HG03196 (cell line): ENCODE data around the gene RBMS3.
A peak's percentile ranks its signal among the peaks of the same experiment; 100 is the strongest.
"Not testable (repeated sequence)": the region's sequence is repeated elsewhere in the genome, so short reads cannot be mapped to it uniquely, and the experiment has no call there.

Source experiments
- ATAC-seq: cut with Tn5 transposase; IDR thresholded peaks from one replicate; pipeline ENCODE4 v1.9.1; 2021; ENCODE audit not compliant: unreplicated experiment

RBMS3 gene

DNA sequence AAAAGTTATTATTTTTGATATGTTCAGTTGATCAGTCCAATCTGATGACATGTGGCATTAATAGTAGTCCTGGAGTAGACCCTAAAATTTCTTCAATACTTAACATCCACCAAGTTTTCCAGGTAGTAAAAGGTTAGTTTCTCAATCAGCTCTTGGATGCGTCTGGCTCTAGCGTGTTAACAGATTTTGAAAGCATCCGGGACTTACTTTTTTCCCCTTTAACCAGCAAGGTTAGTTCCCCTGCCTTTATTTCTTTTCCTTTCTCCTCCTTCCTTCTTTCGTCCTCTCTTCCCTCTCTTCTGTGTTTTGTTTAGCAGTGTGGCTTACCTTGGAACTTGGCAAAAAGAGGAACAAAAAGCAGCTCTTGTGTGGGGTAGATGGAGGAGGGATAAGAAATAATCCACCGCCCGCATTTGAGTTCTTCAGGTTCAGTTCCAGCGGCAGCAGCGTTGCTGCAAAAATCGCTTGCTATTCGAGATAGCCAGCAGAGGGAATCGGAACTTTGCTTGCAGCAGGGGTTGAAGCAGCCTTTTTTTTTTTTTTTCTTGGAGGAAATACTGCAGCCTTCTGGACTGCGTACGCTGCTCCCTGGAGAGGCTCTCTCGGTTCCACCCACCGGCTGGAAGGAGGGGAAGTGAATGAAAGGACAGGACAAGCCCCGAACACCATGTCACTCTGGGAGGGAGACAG is at the start of gene RBMS3:
Gene RBMS3 (plus strand): TSS at position 668 of the 690 bp plus-strand sequence.
- ATAC-seq, result peak; percentile 32

GRCh38 chr3:29233126-29233525 is 47.7 kb upstream of the RBMS3 start:
- ATAC-seq, result not testable (repeated sequence)

DNA sequence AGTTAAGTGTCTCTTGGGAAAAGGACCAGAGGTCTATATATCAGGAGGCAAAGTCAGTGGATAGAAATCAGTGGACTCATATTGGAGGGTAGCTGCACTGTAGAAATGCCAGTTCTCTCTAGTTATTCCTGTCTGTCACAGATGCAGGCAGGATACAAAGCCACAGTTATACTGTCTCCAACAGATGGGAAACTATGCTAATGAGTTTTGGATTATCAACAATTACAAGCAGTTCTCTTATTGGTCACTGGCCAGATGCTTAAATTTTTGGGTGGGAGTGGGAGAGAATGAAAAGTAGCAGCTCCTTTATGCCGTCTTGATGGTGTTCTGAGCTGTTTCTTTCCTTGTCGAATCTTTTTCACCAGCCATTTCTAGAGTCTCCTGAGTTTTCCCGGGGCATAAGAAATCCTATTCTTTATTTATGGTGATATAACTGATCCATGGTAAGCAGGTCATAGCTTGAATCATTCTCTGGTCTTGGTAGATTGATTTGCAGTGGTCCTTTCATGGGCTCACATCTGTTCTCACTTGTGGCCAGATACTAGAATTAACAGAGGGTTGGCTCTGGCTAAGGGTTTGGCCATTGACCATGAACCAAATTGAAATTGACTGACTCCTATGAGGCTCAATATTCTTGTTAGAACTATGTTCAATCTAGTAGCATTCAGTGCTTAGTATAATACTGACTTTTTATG is 44.6 kb upstream of the RBMS3 start:
- no peak for ATAC-seq

DNA sequence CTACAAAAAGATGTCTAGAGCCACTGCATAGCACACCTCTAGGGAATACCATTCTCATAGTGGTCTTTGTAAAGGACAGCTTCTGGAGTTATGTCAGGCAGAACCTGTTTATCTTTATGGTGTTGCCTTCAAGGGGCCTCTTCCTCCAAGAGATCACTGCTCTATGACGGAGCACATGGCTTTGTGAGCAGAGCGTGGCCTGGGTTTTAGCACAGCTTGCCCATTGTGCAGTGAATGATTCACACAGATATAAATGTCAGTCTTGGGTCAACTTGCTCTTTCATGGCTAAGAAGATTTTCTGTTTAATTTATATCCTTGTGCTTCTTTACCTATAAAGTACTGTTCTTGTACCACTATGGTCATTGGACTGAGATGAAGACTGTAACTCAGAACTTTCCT is 41.5 kb upstream of the RBMS3 start:
- no peak for ATAC-seq

DNA sequence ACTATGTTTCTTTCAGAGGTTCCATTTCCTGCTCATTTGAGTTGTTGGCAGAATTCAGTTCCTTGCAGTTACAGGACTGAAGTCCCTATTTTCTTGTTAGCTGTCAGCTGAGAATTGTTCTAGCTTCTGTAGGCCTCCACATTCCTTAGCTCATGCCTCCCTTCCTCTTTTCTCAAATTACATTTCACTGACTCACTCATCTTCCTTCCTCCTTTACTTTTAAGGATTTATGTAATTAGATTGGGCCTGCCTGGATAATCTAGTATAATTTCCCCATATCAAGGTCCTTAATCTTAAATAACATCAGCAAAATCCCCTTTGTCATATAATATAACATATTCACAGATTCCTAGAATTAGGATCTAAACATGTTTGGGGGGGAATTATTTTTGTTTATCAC is 40.6 kb upstream of the RBMS3 start:
- ATAC-seq, result no peak

DNA sequence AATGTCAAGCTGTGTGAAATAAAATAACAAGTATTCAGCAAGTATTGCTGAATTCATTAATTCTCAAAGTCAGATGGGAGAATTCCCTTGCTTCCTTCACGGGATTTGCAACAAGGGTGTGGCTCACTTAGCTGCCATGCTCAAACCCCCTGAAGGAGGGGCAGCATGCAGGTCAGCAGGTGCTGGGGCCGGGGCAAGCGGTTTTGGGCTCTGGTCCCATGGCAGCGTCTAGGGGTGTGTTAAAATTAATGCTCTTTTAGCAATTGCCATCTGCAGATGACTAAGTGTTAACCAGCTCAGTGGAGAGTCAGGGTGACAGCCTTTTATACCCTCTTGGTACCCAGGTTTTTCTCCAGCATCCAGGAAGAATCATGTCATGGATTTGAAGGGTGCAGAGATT is 40.0 kb upstream of the RBMS3 start:
- ATAC-seq, result no peak

DNA sequence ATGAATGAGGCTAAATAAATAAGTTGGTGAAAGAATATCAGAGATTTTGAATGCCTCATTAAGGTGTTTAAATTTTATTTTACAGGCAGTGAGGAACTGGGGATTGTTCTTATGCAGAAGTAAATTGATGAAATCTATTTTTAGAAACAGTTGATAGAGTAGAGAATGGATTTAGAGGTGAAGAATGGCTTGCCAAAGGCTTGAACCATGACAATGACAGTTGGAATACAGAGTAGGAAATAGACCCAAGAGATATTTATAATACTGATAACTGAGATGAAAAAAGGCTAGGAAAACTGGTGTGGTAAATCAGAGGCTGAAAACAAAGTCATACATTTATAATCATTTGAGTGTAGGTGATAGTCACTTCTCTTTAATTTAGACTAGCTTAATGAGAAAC is 39.0 kb upstream of the RBMS3 start:
- ATAC-seq, result no peak

DNA sequence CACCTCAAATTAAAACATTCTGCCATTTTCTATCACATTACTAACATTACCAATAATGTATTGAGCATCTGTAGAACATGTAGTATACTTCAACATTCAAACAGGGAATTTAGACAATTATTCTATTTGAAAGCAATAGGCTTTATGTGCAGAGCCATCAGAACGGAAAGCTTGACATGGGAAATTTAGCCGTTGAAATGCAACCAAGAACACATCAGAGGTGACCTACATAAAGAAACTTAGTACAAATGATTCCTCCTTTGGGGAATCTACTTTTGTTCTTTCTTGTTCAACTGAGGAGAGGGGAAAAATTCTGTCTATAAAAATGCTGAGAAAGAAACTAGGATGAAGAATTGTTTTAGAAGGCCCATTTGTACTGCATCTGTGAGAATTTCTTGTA is 38.6 kb upstream of the RBMS3 start:
- no peak for ATAC-seq

DNA sequence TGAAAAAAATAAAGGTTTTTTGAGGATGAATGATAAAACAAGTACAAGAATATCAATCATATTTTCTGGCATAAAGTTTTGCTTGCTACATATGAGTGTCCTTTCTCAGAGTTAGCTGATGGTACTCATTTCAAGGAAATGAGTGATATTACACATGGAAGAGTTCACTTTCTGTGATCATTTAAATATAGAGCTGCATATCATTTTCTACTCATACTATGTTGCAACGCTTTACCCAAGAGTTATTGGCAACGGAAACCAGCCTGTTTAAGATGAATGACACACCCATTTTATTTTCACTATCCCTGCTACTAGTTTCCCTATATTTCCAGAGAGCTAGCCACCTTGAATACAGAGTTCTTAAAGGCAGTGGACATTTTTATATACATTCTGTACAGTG is 35.4 kb upstream of the RBMS3 start:
- ATAC-seq, result no peak

GRCh38 chr3:29247088-29247745 is 33.7 kb upstream of the RBMS3 start:
- ATAC-seq, result no peak

DNA sequence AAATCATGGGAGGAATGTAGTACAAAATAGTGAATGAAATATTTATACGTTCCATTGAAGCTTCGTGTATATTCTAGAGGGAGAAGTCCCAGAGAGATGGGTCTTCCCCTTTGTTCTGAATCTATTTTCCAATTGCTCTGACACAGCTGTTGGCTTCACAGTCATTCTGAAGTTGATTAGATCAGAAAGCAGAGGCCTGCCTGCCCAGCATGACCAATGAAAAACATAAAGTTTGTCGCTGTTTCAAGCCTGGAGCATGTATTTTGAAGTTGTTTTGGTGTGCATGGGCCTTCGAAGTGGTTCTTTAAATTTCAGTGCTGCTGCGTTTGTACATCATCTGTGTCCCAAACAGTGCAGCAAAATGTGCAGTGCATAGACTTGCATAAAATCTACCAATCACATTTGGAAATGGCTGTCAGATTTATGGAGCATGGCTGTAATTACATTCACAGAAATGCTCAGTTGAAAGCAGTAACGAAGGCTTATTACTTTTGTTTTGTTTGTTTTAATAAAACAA is 31.0 kb upstream of the RBMS3 start:
- ATAC-seq, result no peak

DNA sequence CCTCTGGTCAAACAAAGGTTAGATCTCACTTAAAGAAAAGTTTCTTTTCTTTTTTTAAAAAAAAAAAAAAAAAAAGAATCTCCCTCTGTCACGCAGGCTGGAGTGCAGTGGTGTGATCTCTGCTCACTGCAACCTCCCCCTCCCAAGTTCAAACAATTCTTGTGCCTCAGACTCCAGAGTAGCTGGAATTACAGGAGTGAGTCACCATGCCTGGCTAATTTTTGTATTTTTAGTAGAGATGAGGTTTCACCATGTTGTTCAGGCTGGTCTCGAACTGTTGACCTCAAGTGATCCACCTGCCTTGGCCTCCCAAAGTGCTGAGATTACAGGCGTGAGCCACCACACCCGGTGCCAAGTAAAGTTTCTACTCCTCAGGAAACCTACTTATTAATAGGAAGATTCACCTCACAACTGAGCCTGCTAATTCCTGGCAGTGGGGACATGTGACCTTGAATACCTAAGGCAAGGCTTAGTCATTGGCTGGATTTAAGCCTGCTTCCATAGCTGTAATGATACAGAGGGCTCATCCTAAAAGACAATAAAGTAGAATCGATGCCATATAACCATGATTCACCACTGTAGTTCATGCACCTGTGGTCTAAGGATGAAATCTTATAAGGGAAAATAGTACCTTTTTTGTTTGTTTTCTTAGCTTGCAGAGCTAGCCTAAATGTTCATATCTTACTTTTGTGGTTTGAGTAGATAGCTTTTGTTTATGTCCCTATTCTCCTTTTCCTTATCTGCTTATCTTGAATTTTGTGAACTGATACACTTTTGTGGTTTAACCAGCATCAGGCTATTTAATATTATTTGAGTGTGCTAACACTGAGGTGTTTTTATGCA is 24.8 kb upstream of the RBMS3 start:
- no peak for ATAC-seq

DNA sequence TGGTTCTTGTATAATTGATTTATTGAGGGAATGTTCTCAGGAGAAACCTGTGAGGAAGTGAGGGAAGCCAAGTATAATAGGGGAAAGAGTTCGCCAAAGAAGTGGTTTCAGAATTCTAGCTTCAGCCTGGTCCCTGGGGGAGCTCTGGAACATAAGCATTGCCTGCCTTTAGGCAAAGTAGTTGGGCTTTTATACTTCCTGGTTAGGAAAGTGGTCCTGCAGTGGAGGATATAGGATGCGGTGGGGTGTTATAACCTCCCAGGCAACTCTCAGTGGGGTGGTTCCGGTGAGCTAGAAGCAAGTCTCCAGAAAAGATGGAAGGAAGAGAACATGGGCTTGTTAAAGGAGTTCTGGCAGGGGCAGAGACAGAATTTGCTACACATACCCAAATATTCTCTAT is 22.7 kb upstream of the RBMS3 start:
- no peak for ATAC-seq

DNA sequence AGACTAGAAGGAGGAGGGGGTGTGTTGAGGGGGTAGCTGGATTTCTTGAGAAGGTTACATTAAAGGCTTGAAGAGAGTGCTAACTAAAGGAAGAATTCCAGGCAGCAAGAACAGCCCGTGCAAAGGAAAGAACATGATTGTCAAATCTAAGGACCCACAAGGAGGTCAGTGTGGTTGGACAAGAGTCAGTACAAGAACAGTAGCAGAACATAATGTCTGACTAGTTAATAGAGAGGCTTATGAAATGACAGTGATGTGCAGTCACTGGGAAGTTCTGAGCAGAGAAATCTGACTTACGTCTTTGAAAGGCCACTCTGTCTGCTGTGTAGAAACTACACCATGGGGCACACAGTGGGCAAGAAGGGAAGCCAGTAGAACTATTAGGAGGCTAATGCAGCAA is 19.8 kb upstream of the RBMS3 start:
- ATAC-seq, result no peak

- no peak for ATAC-seq
These were observed 17.4 kb upstream of the RBMS3 start for GRCh38 chr3:29263476-29263875.

GRCh38 chr3:29265509-29266072 is 15.3 kb upstream of the RBMS3 start:
- no peak for ATAC-seq

- ATAC-seq, result no peak
These were observed 13.6 kb upstream of the RBMS3 start for GRCh38 chr3:29267226-29267625.

DNA sequence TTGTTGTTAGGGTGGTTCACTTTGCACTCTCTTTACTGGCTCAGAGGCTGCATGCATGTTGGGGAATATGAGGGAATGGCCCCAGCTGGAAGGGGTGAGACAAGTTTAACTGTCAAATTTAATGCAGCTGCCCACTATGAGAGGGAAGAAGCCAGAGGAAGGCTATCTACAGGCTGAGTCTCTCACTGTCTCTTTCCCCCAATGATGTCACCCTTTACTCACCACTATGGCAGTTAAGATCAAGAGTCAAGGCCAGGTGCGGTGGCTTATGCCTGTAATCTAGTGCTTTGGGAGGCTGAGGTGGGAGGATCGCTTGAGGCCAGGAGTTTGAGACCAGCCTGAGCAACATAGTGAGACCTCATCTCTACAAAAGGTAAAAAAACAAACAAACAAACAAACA is 12.2 kb upstream of the RBMS3 start:
- ATAC-seq, result no peak

GRCh38 chr3:29270752-29271151 is 10.1 kb upstream of the RBMS3 start:
- ATAC-seq, result no peak

DNA sequence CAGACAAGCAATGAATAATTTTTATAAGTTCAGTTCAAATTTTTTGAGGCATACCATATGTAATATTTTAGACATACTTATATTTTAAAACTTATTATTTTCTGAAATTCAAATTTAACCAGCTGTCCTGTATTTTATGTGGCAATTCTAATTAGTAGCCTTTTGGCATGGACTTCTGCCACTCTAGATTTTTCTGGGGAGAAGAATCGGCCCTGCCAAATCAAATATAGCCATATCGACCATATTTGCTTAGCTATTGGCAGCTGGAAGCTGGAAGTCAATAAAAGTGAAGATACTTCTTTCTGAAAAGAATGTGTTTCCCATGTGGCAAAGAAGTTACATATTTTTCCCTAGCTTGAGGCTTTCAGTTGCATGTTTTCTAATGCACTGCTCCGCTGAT is 9.4 kb upstream of the RBMS3 start:
- no peak for ATAC-seq

DNA sequence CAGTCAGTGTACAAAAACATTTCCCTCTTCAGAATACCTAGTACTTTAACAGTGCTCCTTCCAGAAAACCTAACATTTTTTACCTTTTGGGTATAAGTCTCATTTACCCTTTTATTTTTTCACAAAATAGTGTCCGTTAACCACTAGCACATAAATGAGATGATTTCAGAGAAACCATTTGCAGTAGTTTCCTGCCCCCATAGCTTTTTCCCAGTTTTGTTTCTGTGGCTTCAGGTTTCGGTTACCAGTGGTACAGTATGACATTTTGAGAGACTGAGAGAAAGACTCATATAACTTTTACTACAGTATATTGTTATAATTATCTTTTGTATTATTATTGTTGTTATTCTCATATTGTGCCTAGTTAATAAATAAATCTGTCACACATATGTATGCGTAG is 6.2 kb upstream of the RBMS3 start:
- ATAC-seq, result no peak
